GM18909 (cell line): ENCODE results near the gene RAB22A.

Experiments used
- ATAC-seq: cut with Tn5 transposase; IDR thresholded peaks from one replicate; pipeline ENCODE4 v1.9.1; 2021; ENCODE audit warnings: mild to moderate bottlenecking; ENCODE audit not compliant: unreplicated experiment, poor library complexity

The RAB22A gene

GRCh38 chr20:58309591-58310290 lies at the start of gene RAB22A:
Gene RAB22A (plus strand): TSS chr20:58309715. CDS start chr20:58309977, 262 bp downstream.
- ATAC-seq: peak; percentile 69

DNA sequence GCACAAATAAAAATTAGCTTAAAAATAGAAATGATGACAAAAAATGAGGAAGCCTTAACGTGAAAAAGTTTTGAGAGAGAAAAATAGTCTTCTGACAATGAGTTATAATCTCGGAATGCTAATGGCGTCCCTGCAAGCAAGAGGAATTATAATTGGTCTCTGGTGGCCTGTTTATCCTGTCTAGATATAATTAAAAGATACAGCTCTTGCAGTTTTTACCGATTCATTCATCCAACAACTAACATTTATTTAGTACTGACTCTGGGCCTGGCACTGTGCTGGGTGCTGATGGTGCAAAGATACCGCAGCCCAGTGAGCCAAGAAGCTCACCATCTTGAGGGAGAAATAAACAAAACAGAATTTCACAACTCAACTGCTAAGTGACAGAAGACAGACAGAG lies 49.5 kb upstream of the RAB22A start:
- no peak for ATAC-seq

GRCh38 chr20:58261660-58262059 lies 47.9 kb upstream of the RAB22A start:
- no peak for ATAC-seq

DNA sequence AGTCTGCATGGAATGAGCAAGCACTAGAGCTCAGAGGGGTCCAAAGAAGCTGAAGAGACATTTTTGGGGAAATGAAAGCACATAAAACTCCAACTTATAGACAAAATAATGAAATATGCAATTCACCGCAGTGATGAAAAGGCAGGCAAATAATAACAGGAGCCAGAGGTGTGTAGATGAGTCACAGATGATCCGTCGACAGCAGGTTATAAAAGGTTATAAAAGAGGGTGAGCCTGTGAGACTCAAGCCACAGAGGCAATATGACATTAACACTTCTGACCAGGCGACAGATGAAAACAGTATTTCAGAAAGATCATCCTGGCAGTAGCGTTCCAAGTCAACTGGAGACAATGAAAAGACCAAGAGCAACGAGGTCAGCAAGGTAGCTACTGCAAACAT lies 45.2 kb upstream of the RAB22A start:
- no peak for ATAC-seq

GRCh38 chr20:58267389-58268215 lies 41.9 kb upstream of the RAB22A start:
- no peak for ATAC-seq

- ATAC-seq: no peak
Observed at GRCh38 chr20:58268421-58268821, 41.1 kb upstream of the RAB22A start.

- ATAC-seq: no peak
Observed at GRCh38 chr20:58268936-58269619, 40.4 kb upstream of the RAB22A start.

- ATAC-seq: no peak
Observed at GRCh38 chr20:58271606-58272351, 37.7 kb upstream of the RAB22A start.

DNA sequence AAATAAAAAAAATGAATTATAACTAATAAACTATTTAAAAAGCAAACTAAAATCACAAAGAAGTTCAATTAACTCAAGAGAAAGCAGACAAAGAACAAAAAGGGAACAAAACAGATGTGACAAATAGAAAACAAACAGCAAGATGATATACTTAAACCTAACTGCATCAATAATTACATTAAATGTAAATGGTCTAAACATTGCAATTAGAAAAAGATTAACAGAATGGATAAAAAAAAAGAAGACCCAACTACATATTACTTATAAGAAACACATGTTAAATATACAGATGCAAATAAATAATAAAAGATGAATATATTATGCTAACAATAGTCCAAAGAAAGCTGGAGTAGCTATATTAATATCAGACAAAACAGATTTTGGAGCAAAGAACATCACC lies 35.1 kb upstream of the RAB22A start:
- ATAC-seq: no peak

DNA sequence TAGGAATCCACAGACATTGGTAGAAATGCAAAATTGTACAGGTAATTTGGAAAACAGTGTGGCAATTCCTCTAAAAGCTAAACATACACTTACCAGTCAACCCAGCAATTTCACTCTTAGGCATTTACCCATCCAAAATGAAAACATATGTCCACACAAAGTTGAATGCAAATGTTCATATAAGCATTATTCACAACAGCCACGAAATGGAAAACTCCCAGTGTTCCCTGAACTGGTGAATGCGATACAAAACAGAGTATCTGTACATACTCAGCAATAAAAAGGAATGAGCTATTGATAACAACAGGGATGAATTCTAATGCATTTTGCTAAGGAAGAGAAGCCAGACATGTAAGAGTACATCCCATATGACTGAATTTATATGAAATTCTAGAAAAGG lies 32.4 kb upstream of the RAB22A start:
- no peak for ATAC-seq

DNA sequence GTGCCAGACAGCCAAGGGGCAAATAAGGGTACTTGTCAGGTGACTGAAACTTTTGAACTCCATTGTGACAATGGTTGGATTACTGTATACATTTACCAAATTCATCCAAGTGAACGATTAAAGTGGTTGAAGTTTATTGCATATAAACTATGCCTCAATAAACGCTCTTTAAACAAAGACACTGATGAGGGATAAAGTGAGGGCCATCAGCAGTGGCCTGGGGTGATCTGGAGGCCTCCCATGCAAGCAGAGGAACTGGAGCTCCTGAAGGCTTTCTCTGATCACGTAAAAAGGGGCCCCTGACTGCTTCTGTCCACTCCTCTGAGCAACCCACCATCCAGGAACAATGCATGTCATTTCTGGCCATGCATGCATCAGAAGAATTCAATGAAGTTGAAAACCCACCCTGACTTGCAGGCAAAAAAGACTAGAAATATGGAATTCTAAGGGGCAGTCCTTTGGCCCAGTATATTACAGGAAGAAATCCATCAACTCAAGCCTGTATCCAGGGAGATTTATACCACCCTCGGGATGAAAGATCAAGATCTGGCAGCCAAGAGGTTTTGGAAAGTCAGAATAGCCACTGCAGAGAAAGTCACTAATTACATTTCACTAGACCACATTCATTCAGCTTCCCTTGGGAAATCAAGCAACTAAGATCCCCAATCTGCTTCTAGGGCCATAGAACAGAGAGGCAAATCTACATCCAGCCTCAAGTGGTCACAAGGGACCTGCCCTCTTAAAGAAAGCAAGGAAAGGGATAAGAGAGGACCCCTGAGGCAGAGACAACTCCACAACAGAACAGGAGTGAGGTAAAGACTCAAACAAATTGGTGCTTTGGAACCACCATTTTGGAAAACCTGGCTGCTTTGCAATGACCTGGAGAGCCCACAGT lies 31.7 kb upstream of the RAB22A start:
- no peak for ATAC-seq

DNA sequence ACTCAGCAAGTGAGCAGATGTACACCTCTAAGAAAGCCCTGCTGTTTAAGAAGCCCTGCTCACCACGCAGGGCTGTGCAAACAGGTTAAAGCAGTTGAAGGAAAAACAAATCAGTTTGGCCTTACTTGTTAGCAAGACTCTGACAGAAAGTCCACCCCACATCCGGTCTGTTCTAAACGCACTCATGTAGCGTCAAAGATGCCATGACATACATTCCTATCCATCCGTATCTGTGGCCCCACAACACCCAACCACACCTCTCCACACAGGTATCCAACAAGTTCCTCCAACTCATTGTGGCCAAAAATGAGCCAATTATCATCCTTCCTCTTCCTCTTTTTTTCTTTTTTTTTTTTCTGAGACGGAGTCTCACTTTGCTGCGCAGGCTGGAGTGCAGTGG lies 22.8 kb upstream of the RAB22A start:
- no peak for ATAC-seq

DNA sequence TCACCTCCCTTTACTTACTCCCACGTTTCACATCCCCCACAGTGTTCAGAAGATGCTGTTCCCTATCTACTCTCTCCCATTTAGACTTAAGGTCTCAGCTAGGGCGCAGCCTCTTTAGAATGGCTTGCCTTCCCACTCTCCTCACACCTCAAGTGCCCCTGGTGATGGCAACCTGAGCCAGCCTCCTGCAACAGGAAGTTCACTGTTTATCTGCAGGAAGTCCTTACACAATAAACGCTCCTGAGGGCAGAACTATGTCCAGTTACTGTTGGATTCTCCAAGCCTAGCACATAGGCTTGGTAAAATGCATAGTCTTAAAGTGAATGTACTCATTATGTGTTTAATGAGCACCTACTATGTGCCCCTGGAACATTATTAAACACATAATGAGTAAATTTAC lies 21.9 kb upstream of the RAB22A start:
- ATAC-seq: no peak

DNA sequence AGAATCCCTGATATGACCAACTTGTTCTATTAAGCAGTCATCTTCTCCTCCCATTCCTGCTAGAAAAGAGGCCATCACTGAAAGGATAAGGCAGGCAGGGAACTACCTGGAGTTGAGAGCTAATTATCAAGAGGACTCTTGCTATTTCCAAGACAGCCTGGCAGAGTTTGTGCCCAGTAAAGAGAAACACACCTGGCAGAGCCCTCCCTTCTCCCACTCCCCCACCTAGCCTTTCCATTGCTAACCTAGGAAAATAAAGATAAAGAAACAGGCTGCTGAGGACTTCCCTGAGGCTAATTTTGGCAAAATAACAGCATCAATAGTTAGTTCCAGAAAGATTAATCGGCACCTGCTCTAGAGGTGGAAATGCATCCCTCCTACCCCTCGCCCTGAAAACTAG lies 20.4 kb upstream of the RAB22A start:
- no peak for ATAC-seq

DNA sequence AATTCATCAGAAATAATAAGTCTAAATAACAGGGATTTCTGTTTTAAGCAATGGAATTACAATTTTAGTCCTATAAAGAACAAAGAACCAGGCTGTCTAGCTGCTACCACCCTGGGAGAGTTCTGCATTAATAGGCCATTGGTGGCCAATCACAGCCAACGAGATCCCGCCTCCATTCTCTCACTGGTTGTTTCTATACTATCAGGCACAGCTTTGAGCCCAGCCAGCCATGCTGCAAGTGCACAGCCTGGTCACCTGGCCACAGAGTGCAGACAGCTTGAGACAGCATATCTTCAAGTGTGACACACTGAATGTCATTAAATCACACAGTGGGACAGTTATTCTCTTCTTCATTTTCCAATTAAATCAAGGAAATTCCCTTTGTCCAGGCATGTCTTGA lies 16.1 kb upstream of the RAB22A start:
- no peak for ATAC-seq

GRCh38 chr20:58294497-58295455 lies 14.7 kb upstream of the RAB22A start:
- ATAC-seq: no peak

DNA sequence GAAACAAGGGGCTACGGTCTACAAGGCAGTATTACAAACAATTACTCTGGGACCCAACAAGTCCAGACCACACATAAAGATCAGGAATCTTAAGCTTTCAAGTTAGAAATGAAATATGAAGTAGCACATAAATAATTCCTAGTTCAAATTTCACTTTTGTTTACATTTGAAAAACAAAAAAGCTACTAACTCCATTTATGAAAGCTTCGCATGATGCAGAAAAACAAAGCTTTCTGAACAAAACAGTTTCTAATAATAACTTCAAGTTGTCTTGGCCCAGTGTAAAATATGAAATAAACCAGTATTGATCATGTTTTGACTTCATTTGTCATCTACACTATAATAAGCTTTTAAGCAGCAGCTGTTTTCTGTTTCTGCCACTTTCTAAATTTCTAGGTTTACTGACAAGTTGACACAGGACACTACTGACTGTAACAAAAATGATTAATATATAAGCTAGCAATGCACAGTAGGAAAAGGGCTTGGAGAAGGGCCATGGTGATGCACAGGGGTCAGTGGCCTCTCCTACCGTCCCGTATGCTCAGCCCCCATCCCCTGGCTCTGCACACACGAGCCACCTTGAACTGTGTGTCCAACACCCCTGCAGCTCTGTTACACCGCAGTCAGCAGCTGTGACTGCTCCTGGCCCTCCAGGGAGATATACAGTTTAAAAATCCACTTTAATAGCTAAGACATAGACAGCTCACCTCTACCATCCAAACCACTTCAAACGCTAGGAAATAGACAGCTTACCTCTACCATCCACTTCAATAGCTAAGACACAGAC lies 13.3 kb upstream of the RAB22A start:
- ATAC-seq: no peak

GRCh38 chr20:58297394-58297793 lies 12.1 kb upstream of the RAB22A start:
- no peak for ATAC-seq
